HG02759 (cell line): ENCODE measurements around the gene CANX.
"Not testable (repeated sequence)": the region's sequence is repeated elsewhere in the genome, so short reads cannot be mapped to it uniquely, and the experiment has no call there.

ENCODE experiments used
- ATAC-seq: cut with Tn5 transposase; IDR thresholded peaks from one replicate; pipeline ENCODE4 v1.9.1; 2021; ENCODE audit warnings: mild to moderate bottlenecking, moderate library complexity; ENCODE audit not compliant: unreplicated experiment

Gene CANX

DNA sequence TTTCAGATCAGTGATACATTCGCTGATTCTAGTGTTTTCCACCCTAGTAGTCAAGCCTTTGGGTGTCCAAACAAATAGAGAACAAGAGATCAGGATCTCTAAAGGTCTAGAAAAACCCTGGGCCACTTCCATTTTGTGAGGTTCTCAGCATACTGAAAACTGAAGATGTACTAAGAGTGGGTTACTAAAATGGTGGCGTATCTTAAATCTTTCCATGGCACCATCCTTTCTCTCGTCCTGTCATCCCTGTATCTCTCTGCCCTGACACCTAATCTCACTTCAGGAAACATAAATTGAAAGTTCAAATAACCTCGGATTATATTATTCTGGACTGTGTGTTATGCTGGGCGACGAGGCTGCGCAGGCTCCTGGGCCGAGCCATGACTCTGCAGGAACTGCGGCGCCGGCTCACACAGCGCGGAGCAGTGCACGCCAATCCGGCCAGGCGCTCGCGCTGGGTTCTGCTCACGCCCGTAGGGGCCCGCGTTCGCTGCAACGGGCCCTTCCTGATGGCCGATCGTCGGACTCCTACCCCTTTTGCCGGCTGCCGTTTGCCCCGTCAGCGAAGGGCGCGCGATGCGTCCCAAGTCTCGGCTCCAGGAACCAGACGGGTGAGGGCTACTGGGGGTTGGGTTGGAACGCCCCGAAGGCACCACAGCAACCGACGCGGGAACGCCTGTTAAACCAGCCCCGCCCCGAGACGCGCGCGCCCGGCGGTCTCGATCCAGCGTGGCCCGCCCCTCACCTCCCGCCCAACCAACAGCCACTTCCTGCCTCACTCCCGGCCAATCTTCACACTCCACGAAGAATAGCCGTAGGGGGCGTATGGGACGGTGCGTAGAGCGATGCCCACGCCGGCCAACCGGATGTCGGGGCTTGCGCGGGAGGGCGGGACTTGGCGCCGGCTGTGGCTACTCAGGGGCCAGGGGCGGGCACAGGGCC is 503 bp upstream of the CANX start:
- ATAC-seq, result peak; percentile 89

- ATAC-seq, result peak; percentile 10
Measured at GRCh38 chr5:179699616-179700237, 960 bp downstream of the CANX start.

DNA sequence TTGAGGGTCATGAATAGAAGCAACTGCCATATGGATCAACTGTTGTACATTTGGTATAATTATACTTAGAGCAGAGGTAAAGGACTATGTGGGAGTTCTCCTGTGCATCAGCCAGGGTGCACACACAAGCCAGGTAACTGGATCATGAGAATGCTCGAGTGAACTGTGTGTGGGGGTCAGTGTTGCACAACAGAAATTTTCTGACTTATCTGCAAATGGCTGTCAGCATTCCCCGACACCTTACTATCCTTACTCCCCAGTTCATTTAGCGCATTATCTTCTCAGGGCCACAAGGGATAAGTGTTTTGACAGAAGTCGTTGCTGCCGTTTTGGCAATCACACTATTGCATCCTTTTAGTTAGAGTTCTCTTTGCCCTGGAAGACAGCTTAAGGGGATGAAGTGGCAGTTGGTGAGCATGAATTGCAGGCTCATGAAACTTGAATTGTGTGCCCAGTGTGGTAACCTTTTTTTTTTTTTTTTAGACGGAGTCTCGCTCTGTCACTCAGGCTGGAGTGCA is 1.7 kb downstream of the CANX start:
- ATAC-seq, result no peak

DNA sequence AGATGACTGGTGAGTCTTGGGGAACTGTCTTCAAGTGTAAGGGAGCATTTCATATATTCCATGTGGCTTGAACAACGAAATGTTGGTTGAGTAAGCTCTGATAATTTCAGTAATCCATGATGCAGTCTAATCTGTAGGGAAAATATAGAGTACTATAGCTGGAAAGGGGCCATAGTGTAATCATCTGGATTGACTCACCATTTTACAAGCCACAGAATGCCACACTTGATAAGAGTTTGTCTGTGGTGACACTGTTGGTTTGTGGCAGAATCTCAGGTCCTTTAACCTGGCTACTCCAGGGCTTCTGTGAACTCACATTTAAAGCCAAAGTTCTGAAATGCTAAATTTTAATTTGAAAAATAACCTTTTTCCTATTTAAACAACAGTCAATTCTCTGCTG is 17.5 kb downstream of the CANX start:
- ATAC-seq, result no peak

GRCh38 chr5:179720222-179720621 is 21.5 kb downstream of the CANX start:
- ATAC-seq, result no peak

GRCh38 chr5:179724163-179724562 is 25.4 kb downstream of the CANX start:
- ATAC-seq, result no peak

DNA sequence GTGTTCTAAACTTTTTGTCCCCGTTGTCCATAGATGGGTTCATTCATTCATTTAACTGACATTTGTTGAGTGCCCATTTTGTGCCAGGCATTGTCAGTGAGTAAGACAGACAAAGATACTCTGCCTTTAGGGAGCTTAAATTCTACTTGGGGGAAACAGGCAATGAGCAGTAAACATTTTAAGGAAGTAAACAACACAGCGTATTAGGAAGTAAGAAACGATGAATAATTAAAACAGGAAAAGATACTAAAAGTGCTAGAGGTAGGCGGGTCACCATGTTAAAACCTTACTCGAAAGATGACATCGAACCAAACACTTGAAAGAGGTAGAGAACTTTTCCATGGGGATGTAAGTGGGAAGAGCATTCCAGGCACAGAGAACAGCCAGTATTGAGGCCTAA is 28.3 kb downstream of the CANX start:
- no peak for ATAC-seq

DNA sequence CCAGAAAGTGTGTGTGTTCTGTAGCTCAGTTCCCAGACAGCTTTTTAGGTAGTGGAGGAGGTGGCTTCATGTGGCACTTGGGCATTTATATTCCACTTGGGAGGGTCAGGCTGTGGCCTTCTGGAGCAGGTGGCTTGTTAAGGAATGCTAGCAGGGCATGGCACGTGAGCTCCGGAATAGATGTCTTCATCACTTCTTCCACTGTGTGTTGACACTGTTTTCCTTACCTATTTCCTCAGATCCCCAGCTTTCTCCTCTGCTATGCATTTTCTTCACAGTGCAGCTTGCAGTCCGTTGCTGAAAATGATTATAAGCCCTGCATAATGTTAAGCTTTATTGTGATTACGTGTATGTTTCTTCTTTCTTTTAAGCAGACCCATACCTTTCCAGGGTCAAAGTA is 30.5 kb downstream of the CANX start:
- ATAC-seq, result no peak

DNA sequence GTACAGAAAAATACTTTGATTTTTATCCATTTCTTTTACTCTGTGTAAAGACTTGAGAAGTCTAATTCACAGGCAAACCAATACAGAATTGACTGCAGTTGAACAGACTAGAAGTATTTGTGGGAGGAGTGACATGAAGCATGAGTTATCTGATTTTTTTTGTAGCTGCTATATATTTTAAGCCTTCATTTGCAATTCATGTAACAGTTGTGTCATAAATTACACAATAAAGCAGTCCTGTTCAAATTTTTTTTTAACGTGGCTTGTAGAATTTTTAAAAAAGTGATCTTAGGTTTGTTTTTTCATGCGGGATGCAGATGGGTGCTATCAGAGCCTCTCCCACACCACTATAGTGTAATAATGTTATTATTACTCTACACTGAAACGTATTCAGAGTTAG is 31.0 kb downstream of the CANX start:
- ATAC-seq, result no peak

DNA sequence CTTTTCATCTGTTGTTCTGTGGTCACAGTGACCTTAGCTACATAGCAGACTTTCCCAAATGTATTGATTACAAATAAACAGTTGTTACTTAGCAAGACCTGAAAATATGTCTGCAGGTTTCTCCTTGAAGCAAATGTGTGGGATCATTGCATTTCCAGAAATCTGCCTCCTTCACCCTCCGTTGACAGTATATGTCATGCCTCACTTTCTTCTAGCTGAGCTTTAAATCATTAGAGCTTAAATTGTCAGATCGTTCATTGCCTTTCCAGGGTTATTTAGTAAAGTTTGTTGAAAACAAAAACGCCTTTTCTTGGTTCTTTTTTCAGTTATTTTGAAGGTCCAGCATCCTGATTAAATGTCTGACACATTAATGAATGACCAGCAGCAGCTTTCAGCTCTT is 31.6 kb downstream of the CANX start:
- ATAC-seq, result no peak

- ATAC-seq, result no peak
Measured at GRCh38 chr5:179730852-179731251, 32.1 kb downstream of the CANX start.

DNA sequence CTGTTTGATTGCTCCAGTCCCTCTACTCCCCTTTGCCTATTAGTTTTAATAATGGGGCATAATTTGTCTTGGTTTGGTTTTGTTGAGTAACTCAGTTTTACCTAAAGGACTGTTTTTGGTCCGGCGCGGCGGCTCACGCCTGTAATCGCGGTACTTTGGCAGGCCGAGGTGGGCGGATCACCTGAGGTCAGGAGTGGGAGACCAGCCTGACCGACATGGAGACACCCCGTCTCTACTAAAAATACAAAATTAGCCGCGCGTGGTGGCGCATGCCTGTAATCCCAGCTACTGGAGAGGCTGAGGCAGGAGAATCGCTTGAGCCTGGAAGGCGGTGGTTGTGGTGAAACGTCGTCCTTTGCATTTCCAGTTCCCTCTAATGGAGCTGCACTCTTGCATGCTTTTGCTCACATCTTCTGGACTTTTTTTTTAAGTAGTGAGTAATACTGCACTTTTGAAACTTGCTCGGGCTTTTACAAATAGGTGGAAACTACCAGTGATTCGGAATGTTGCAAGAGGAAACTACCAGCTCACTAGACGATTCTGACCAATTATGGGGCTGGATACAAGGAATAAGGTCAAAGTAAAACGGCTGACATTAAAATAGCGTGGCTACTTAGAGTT is 33.1 kb downstream of the CANX start:
- peak; percentile 14 for ATAC-seq

DNA sequence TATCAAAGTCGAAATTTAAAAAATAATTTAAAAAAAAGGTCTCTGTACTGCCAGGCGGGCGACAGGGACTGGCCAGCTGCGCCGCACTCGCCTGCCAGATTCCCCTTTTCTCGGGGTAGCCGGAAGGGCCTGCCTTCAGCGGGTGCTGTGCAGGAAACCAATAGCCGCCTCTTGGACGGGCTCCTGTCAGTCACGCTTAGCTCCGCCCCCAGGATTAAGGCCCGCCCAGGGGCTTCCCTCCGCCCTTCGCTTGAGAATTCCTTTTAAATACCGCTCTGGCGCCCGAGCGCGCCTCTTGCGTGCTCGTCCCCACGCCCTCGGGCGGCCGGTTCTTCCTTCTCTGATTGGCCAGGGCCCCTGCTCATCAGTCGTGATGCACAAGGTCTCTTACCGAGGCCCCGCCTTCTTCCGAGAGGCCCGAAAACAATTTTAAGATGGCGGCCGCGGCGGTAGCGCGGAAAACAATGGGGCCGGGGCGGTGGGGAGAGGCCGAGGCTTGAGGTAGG is 33.7 kb downstream of the CANX start, which contains the start of gene MAML1:
Gene MAML1, plus strand, starts transcription at position 411 of the 506 bp plus-strand sequence. CDS start 291 bp downstream, outside the sequence.
- peak; percentile 95 for ATAC-seq

DNA sequence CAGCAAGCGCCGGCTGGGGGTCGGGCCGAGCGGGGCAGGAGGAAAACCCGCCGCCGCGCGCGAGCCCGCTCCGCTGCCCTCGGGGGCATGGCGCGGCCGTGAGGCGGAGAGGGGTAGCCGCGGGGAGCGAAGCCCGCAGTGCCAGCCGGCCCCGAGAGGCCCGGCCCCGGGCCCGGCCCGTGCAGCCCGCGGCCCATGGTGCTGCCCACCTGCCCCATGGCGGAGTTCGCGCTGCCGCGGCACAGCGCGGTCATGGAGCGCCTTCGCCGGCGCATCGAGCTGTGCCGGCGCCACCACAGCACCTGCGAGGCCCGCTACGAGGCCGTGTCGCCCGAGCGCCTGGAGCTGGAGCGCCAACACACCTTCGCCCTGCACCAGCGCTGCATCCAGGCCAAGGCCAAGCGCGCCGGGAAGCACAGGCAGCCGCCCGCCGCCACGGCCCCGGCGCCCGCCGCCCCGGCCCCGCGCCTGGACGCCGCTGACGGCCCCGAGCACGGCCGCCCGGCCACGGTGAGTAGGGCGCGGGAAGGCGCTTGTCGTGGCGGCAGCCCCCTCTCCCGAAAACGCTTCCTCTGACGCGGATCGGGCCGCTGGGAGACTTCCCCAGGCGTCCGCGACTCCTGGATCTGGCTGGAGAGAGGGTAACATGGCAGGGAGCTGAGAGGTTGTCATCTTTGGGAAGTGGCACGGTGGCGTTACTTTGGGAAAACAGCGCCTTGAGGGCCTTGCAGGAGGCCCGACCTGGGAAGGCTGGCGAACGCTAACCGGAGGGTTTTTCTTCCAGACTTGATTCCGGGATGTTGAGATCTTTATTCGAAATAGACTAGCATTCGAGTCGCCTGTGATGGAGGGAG is 34.4 kb downstream of the CANX start:
- peak; percentile 46 for ATAC-seq

DNA sequence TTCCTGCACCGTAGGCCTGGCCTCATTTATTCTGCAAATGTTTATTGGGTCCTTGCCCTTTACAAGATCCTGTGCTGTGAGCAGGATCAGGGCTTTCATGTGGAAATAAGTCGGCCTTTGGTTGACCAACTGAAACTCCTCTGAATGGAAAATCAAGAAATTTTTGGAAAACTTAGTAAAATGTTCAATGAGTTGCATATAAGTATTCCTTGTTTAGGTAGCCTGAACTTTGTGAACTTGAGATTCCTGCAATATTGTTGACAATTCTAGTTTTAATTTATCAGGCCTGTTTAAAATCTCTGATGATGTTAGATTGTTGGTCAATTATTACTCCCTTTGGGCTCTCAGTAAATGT is 35.0 kb downstream of the CANX start:
- no peak for ATAC-seq

DNA sequence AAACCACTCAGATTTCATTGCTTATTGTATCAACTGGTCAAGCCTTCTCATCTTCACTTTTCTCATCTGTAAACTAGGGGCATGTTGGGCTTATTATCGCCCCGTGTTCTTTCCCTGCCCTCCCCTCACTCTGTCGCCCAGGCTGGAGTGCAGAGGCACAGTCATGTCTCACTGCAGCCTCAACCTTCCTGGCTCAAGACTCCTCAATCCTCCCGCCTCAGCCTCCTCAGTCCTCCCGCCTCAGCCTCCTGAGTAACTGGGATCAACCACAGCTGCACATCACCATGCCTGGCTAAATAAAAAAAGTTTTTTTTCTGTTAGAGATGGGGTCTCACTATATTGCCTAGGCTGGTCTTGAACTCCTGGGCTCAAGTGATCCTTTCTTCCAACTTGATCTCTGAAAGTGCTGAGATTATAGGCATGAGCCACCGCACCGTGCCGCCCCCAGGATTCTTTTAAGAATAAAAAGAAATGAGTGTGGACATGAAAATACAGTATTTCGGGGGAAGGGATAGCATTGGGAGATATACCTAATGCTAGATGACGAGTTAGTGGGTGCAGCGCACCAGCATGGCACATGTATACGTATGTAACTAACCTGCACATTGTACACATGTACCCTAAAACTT is 35.9 kb downstream of the CANX start:
- no peak for ATAC-seq

- ATAC-seq, result no peak
Measured at GRCh38 chr5:179738742-179739141, 40.0 kb downstream of the CANX start.

DNA sequence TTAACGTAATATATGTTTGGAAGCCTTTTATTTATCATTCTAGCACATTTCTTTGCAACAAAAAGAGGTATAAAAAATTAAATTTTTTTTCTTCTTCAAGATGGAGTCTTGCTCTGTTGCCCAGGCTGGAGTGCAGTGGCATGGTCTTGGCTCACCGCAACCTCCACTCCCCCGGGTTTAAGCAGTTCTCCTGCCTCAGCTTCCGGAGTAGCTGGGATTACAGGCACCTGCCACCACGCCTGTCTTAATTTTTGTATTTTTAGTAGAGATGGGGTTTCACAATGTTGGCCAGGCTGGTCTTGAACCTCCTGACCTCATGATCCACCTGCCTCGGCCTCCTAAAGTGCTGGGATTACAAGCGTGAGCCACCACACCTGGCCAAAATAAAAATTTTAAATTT is 45.3 kb downstream of the CANX start:
- not testable (repeated sequence) for ATAC-seq

DNA sequence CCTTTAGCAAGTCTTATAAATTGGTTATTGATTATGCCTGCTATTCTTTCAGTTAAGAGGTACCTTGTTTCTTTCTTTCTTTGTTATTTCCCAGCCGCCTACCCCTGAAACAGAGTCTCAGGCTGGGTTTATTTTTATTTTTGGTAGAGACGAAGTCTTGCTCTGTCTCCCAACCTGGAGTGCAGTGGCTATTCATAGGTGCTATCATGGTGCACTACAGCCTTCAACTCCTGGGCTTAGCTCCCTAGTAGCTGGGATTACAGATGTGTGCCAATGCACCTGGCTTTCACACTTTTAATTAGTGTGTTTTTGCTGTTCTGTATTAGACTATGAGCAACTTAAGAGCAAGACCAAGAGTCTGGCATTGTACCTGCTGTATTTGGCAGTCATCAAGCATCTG is 48.1 kb downstream of the CANX start:
- no peak for ATAC-seq

DNA sequence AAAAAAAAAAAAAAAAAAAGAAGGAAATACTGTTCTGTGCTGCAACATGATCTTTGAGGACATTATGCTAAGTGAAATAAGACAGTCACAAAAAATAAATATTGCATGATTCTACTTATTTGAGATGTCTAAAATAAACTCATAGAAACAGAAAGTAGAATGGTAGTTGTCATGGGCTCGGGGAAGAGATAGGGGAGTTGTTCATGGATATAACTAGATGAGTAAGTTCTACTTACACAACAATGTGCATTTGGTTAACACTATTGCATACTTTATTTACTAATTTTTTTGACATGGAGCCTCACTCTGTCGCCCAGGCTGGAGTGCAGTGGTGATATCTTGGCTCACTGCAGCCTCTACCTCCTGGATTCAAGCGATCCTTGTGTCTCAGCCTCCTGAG is 49.0 kb downstream of the CANX start:
- ATAC-seq, result no peak
